Endodermal cell (in vitro differentiated cells): ENCODE results near the gene NRG2. TPM values are rescaled to one million over a fixed set of nuclear protein-coding genes. Genes with fewer than 3 reads are reported as not detected.

ENCODE experiments used
- DNase-seq: peaks from one replicate; pipeline ENCODE4 v3.0.0-alpha.2; 2017
- H3K27ac ChIP-seq: 2 replicates; pipeline ENCODE4 v1.5.1; 2013; ENCODE audit warnings: mild to moderate bottlenecking, low read depth, low read length, moderate library complexity
- H3K27me3 ChIP-seq: 2 replicates; pipeline ENCODE4 v1.6.1; 2013; ENCODE audit warnings: mild to moderate bottlenecking, low read length, moderate library complexity; ENCODE audit not compliant: insufficient read depth, control insufficient read depth, poor library complexity, severe bottlenecking
- H3K36me3 ChIP-seq: 2 replicates; pipeline ENCODE4 v1.7.0; 2013; ENCODE audit warnings: mild to moderate bottlenecking, low read length, moderate library complexity; ENCODE audit not compliant: control insufficient read depth, insufficient read depth
- H3K4me1 ChIP-seq: one replicate; pipeline ENCODE4 v1.7.0; 2013; ENCODE audit warnings: low read length; ENCODE audit not compliant: control insufficient read depth, insufficient read depth
- H3K4me3 ChIP-seq: 2 replicates; pipeline ENCODE4 v1.5.1; 2013; ENCODE audit warnings: mild to moderate bottlenecking, low read length, moderate library complexity
- H3K9ac ChIP-seq: 2 replicates; pipeline ENCODE4 v1.6.1; 2013; ENCODE audit warnings: mild to moderate bottlenecking, low read length, moderate library complexity; ENCODE audit not compliant: poor library complexity, severe bottlenecking; ENCODE audit errors: extremely low read depth
- H3K9me3 ChIP-seq: 2 replicates; pipeline ENCODE4 v1.6.1; 2013; ENCODE audit warnings: mild to moderate bottlenecking, low read length, moderate library complexity; ENCODE audit not compliant: control insufficient read depth
- H3K27ac Mint-ChIP-seq: 2 replicates; pipeline ENCODE4 v1.8.0; 2020; ENCODE audit warnings: mixed read lengths
- H3K27me3 Mint-ChIP-seq: 2 replicates; pipeline ENCODE4 v1.8.0; 2021; ENCODE audit warnings: mild to moderate bottlenecking, mixed read lengths; ENCODE audit not compliant: insufficient read depth
- H3K36me3 Mint-ChIP-seq: 2 replicates; pipeline ENCODE4 v1.8.0; 2020; ENCODE audit warnings: low read depth, mixed read lengths
- H3K4me1 Mint-ChIP-seq: 2 replicates; pipeline ENCODE4 v1.8.0; 2020; ENCODE audit warnings: mixed read lengths
- H3K4me3 Mint-ChIP-seq: 2 replicates; pipeline ENCODE4 v1.8.0; 2020; ENCODE audit warnings: mild to moderate bottlenecking, moderate library complexity, mixed read lengths
- H3K9me3 Mint-ChIP-seq: 2 replicates; pipeline ENCODE4 v1.8.0; 2020; ENCODE audit warnings: mild to moderate bottlenecking, mixed read lengths
- WGBS, 2 experiments: methylation state at CpG; one replicate each; pipeline versions ENCODE4 v1.1.5 to v1.1.7; 2013; ENCODE audit warnings: missing lambda C conversion rate in 2 of 2, mixed read lengths in 1 of 2; ENCODE audit not compliant: insufficient coverage in 1 of 2, insufficient read length in 1 of 2; 5-methylcytosine and 5-hydroxymethylcytosine counted together
- total RNA-seq, 2 donors: library from RNA; stranded (reverse); fragmentation: NEBNext Ultra II Directional in 1 of 2; extraction: Animal tissue kit (Norgen Biotek cat#: 25700) in 1 of 2; gene quantifications; 2 replicates in 1 of 2; 3 replicates in 1 of 2; pipeline ENCODE4 v1.2.1, GENCODE V29; 2021
- TF ChIP-seq, protein P1 (sequence below): fragments of 200-600 bp; sonication (generic); conservative IDR thresholded peaks from 2 replicates; pipeline ENCODE4 v1.5.0; 2021; ENCODE audit warnings: antibody characterized with exemption, mild to moderate bottlenecking

The NRG2 gene
- total RNA-seq, 2 donors from 2014 or later = 10.8 to 12.5 TPM

DNA sequence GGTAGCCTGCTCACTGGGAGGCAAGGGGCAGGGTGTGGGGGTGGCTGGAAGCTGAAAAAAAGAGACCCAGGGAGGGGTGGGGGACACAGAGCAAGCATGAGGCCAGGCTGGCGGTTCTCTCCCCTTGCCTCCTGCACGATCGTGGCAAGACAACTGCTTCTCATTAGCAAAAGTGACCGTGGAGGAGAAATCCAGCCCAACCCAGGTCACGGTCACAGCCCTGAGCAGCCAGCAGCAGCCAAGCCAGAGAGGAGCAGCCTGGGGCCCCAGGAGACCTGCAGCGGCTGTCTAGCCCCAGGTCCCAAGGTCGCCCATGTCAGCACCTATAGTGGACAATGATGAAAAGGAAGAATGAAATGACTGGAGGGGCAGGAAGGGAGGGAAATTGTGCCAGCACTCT is 89.1 kb downstream of the NRG2 start:
- Mint-ChIP-seq H3K27ac (peak overlapping the region; percentile 5), H3K27me3 (peaks cover 16% of the 10 kb centered on the region), H3K36me3 (no peaks in the 10 kb centered on the region), H3K4me1 (peaks cover 33% of the 10 kb centered on the region), H3K4me3 (no peak overlapping the region), H3K9me3 (no peaks in the 10 kb centered on the region)
- Histone ChIP-seq H3K9ac (no peak overlapping the region), H3K4me1 (peaks cover 5% of the 10 kb centered on the region), H3K36me3 (no peaks in the 10 kb centered on the region), H3K27me3 (no peaks in the 10 kb centered on the region), H3K9me3 (no peaks in the 10 kb centered on the region), H3K4me3 (no peak overlapping the region), H3K27ac (no peak overlapping the region)
- DNase-seq = peak; percentile 46
- WGBS, 2 experiments = 87 to 92% methylated on average over 4 to 7 of the region's 7 CpGs
- TF ChIP-seq, protein P1, sequence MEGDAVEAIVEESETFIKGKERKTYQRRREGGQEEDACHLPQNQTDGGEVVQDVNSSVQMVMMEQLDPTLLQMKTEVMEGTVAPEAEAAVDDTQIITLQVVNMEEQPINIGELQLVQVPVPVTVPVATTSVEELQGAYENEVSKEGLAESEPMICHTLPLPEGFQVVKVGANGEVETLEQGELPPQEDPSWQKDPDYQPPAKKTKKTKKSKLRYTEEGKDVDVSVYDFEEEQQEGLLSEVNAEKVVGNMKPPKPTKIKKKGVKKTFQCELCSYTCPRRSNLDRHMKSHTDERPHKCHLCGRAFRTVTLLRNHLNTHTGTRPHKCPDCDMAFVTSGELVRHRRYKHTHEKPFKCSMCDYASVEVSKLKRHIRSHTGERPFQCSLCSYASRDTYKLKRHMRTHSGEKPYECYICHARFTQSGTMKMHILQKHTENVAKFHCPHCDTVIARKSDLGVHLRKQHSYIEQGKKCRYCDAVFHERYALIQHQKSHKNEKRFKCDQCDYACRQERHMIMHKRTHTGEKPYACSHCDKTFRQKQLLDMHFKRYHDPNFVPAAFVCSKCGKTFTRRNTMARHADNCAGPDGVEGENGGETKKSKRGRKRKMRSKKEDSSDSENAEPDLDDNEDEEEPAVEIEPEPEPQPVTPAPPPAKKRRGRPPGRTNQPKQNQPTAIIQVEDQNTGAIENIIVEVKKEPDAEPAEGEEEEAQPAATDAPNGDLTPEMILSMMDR = no peak

DNA sequence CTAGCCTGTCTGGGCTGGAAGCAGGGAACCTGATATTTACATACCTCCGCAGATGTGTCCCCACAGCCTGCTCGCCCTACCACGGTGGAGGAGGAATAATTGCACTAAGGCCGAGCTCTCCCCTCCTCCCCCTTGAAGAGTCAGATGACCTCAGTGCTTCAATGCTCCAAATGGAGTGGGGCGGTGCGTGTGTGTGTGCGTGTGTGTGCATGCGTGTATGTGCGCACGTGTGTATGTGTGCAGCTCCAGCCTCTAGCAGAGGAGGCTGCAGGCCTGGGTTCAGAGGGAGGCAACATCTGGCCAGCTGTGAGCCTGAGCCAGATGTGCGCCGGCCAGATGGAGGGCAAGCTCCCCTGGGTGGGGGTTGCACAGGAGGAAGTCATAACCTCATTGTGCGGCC is 90.5 kb downstream of the NRG2 start:
- H3K9me3 Mint-ChIP-seq = no peaks in the 10 kb centered on the region
- no peaks in the 10 kb centered on the region for H3K36me3 Mint-ChIP-seq
- peaks cover 17% of the 10 kb centered on the region for H3K27me3 Mint-ChIP-seq
- peaks cover 33% of the 10 kb centered on the region for H3K4me1 Mint-ChIP-seq
- no peaks in the 10 kb centered on the region for H3K9me3 ChIP-seq
- H3K4me3 ChIP-seq = no peak overlapping the region
- no peak overlapping the region for H3K9ac ChIP-seq
- no peak overlapping the region for H3K27ac Mint-ChIP-seq
- no peaks in the 10 kb centered on the region for H3K27me3 ChIP-seq
- H3K27ac ChIP-seq = no peak overlapping the region
- WGBS, 2 experiments = 90 to 95% methylated on average over 10 to 13 of the region's 13 CpGs
- TF ChIP-seq, protein P1 = no peak
- no peaks in the 10 kb centered on the region for H3K36me3 ChIP-seq
- DNase-seq = no peak
- H3K4me3 Mint-ChIP-seq = no peak overlapping the region
- H3K4me1 ChIP-seq = peaks cover 5% of the 10 kb centered on the region

DNA sequence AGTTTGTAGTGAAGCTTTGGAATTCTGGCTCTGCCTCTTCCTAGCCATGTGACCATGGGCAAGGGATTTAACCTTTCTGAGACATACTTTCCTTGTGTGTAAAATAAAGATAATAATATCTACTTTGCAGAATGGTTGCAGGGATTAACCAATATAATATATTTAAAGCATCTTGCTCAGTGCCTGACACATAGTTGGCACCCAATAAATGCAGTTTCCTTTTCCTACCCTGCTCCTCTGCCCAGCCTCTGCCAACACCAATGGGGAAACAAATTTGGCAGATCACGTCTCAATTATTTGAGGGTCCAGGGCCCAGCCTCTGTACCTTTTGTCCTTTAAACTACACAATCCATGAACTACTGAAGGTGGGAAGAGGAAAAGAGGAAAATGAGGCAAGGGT is 91.1 kb downstream of the NRG2 start:
- Mint-ChIP-seq H3K36me3 (no peaks in the 10 kb centered on the region), H3K27ac (no peak overlapping the region)
- no peak for DNase-seq

More for the DNA sequence above, 91.1 kb downstream of the NRG2 start:
- no peak overlapping the region for H3K4me3 ChIP-seq
- WGBS, 2 experiments = 100% methylated on average over 1 of the region's 1 CpG; no CpG with 5 or more reads in 1 of the 2 experiments
- H3K27me3 Mint-ChIP-seq = peaks cover 21% of the 10 kb centered on the region
- no peak overlapping the region for H3K27ac ChIP-seq
- H3K4me1 Mint-ChIP-seq = peaks cover 33% of the 10 kb centered on the region
- H3K36me3 ChIP-seq = no peaks in the 10 kb centered on the region
- no peak overlapping the region for H3K9ac ChIP-seq
- H3K9me3 ChIP-seq = no peaks in the 10 kb centered on the region
- H3K4me1 ChIP-seq = peaks cover 5% of the 10 kb centered on the region
- H3K9me3 Mint-ChIP-seq = no peaks in the 10 kb centered on the region
- H3K27me3 ChIP-seq = no peaks in the 10 kb centered on the region
- TF ChIP-seq, protein P1 = no peak
- H3K4me3 Mint-ChIP-seq = no peak overlapping the region
